ENCODE data around the gene POU2F2. TPM values are rescaled to one million over a fixed set of nuclear protein-coding genes. Genes with fewer than 3 reads are reported as not detected.

The POU2F2 gene
- polyA plus RNA-seq, 1 of the 3 experiments (the other 2 are of a cell fraction) = 0.49 TPM

DNA sequence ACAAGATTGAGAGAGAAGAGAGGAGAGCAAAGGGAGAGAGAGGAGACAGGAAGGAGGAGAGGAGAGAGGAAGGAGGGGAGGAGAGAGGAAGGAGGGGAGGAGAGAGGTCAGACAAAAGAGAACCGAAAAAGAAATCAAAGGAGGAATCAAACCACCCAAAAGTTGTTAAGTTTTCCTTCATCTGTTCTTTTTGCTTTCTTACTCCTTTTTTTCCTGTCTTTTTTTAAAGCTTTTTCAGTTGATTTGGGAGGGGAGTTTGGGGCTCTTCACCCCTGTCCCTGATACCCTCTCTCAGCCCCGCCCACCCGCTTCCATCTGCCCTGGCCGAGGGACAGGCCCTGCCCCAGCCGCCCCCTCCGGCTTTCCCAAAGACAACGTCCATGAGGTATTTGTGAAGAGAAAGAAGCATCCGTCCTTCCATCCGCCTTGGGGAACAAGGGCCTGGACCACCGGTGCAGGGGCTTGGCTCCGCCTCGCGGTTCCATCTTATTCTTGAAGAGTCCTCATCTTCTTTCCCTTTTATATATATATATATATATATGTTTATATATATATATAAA, 43.0 kb downstream of the POU2F2 start:
- H3K79me2 ChIP-seq (ENCODE audit: insufficient read depth) = peaks cover under 1% of the 10 kb centered on the region; the same call in 1 of the 2 replicates
- H3K9me3 ChIP-seq = no peaks in the 10 kb centered on the region
- peaks cover 5 to 16% of the 10 kb centered on the region in 2 experiments; a peak in 3 of 4 replicates for H3K4me1 ChIP-seq (ENCODE audit: control insufficient read depth in 1 of 2, insufficient read depth in 2 of 2, low read depth in 1 of 2, low read length in 1 of 2)
- TF ChIP-seq GATA2 (CRISPR knock-in tag; IDR thresholded peaks at IDR 0.05) (no peak), EP300 (IDR thresholded peaks at IDR 0.05; ENCODE audit: borderline replicate concordance in 1 of 2, low read depth in 1 of 2, low read length in 1 of 2) (no peak), USF1 (IDR thresholded peaks at IDR 0.05; ENCODE audit: borderline replicate concordance, low read depth) (no peak), ELF1 (IDR thresholded peaks at IDR 0.05) (no peak), CHD2 (IDR thresholded peaks at IDR 0.05; ENCODE audit: low read length, partially characterized antibody) (no peak), GABPA (IDR thresholded peaks at IDR 0.05; ENCODE audit: low read depth) (no peak), RCOR1 (IDR thresholded peaks at IDR 0.05; ENCODE audit: low read length) (no peak), POLR2AphosphoS5 (IDR thresholded peaks at IDR 0.05; ENCODE audit: low read depth, low read length) (no peak)
- TF ChIP-seq, protein P1, sequence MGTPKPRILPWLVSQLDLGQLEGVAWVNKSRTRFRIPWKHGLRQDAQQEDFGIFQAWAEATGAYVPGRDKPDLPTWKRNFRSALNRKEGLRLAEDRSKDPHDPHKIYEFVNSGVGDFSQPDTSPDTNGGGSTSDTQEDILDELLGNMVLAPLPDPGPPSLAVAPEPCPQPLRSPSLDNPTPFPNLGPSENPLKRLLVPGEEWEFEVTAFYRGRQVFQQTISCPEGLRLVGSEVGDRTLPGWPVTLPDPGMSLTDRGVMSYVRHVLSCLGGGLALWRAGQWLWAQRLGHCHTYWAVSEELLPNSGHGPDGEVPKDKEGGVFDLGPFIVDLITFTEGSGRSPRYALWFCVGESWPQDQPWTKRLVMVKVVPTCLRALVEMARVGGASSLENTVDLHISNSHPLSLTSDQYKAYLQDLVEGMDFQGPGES (IDR thresholded peaks at IDR 0.05; ENCODE audit: low read depth, low read length) = no peak
- TF ChIP-seq, protein P2, sequence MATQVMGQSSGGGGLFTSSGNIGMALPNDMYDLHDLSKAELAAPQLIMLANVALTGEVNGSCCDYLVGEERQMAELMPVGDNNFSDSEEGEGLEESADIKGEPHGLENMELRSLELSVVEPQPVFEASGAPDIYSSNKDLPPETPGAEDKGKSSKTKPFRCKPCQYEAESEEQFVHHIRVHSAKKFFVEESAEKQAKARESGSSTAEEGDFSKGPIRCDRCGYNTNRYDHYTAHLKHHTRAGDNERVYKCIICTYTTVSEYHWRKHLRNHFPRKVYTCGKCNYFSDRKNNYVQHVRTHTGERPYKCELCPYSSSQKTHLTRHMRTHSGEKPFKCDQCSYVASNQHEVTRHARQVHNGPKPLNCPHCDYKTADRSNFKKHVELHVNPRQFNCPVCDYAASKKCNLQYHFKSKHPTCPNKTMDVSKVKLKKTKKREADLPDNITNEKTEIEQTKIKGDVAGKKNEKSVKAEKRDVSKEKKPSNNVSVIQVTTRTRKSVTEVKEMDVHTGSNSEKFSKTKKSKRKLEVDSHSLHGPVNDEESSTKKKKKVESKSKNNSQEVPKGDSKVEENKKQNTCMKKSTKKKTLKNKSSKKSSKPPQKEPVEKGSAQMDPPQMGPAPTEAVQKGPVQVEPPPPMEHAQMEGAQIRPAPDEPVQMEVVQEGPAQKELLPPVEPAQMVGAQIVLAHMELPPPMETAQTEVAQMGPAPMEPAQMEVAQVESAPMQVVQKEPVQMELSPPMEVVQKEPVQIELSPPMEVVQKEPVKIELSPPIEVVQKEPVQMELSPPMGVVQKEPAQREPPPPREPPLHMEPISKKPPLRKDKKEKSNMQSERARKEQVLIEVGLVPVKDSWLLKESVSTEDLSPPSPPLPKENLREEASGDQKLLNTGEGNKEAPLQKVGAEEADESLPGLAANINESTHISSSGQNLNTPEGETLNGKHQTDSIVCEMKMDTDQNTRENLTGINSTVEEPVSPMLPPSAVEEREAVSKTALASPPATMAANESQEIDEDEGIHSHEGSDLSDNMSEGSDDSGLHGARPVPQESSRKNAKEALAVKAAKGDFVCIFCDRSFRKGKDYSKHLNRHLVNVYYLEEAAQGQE (IDR thresholded peaks at IDR 0.05; ENCODE audit: low read depth, low read length) = no peak
- TF ChIP-seq, protein P3, sequence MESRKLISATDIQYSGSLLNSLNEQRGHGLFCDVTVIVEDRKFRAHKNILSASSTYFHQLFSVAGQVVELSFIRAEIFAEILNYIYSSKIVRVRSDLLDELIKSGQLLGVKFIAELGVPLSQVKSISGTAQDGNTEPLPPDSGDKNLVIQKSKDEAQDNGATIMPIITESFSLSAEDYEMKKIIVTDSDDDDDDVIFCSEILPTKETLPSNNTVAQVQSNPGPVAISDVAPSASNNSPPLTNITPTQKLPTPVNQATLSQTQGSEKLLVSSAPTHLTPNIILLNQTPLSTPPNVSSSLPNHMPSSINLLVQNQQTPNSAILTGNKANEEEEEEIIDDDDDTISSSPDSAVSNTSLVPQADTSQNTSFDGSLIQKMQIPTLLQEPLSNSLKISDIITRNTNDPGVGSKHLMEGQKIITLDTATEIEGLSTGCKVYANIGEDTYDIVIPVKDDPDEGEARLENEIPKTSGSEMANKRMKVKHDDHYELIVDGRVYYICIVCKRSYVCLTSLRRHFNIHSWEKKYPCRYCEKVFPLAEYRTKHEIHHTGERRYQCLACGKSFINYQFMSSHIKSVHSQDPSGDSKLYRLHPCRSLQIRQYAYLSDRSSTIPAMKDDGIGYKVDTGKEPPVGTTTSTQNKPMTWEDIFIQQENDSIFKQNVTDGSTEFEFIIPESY (IDR thresholded peaks at IDR 0.05; ENCODE audit: borderline replicate concordance, low read depth) = no peak
- WGBS (ENCODE audit: low lambda C conversion rate) = 95% methylated on average over 13 of the region's 13 CpGs
- peak overlapping the region; percentile 94 for H2AFZ ChIP-seq (ENCODE audit: low read depth)
- H3K9me2 ChIP-seq = no peaks in the 10 kb centered on the region
- peaks cover 23% of the 10 kb centered on the region for H3F3A ChIP-seq (replicated peaks; ENCODE audit: insufficient read depth)
- no peaks in the 10 kb centered on the region for H4K20me1 ChIP-seq (ENCODE audit: insufficient read depth)
- no peak overlapping the region for H3K4me3 ChIP-seq (ENCODE audit: low read depth in 2 of 2, low read length in 1 of 2)
- ChIA-PET POLR2A (no interaction called here), CTCF (interaction anchor here (1.0 kb wide), 1 partner anchor 19 kb away, joined by 3 read pairs; no protein-coding TSS in a partner anchor)
- H3K4me2 ChIP-seq = peak overlapping the region; percentile 82
- no peak for DNase-seq
- H3K9ac ChIP-seq = no peak overlapping the region
- no peaks in the 10 kb centered on the region for H3K27me3 ChIP-seq (ENCODE audit: insufficient read depth)
- H3K36me3 ChIP-seq (replicated peaks in 1 of 2; ENCODE audit: control insufficient read depth in 1 of 2, insufficient read depth in 2 of 2, low read length in 1 of 2) = no peaks in the 10 kb centered on the region
- H3K27ac ChIP-seq (ENCODE audit: low read depth in 2 of 2, low read length in 1 of 2) = peak overlapping the region in 1 of 2 experiments; percentile 65; a peak in 2 of 4 replicates

All from SK-N-SH (cell line).